ENCODE measurements around the gene GPR22. TPM values are rescaled to one million over a fixed set of nuclear protein-coding genes. Genes with fewer than 3 reads are reported as not detected.

The GPR22 gene
- total and polyA plus RNA-seq, 2 of the 4 experiments (the other 2 are of a cell fraction), result not detected

- Histone ChIP-seq H3K14ac (replicated peaks; ENCODE audit: low read depth, low read length) (no peak overlapping the region), H2AFZ (replicated peaks; ENCODE audit: low read length, poor library complexity) (no peak overlapping the region), H4K5ac (ENCODE audit: low read depth, low read length) (no peak overlapping the region), H3K4me3 (ENCODE audit: insufficient read depth, low read depth, low read length) (no peak overlapping the region), H4K8ac (ENCODE audit: low read depth in 2 of 2, low read length in 2 of 2) (no peak overlapping the region), H3K56ac (ENCODE audit: extremely low read depth, insufficient read depth, low read length) (no peak overlapping the region), H3K9me1 (ENCODE audit: insufficient read depth, low read length) (peaks cover 2% of the 10 kb centered on the region; the same call in 1 of the 2 replicates), H2AK9ac (replicated peaks; ENCODE audit: low read depth, low read length, poor library complexity) (no peak overlapping the region), H3K27me3 (ENCODE audit: control insufficient read depth, insufficient read depth, low read length) (no peaks in the 10 kb centered on the region), H2BK5ac (ENCODE audit: low read depth, low read length, poor library complexity, severe bottlenecking) (no peak overlapping the region), H3K23ac (ENCODE audit: low read depth, low read length) (no peak overlapping the region), H2AK5ac (ENCODE audit: low read depth, low read length) (no peak overlapping the region), H2BK20ac (ENCODE audit: low read depth, low read length) (no peak overlapping the region), H3K27ac (ENCODE audit: insufficient read depth, low read length) (no peak overlapping the region), H3K9me3 (ENCODE audit: control insufficient read depth, insufficient read depth, low read length) (peaks cover 2% of the 10 kb centered on the region; the same call in 1 of the 2 replicates), H3K36me3 (ENCODE audit: control insufficient read depth, insufficient read depth, low read length) (no peaks in the 10 kb centered on the region), H3K4me2 (ENCODE audit: low read depth, low read length) (no peak overlapping the region), H2BK120ac (ENCODE audit: low read depth, low read length) (no peak overlapping the region), H3K9ac (ENCODE audit: low read depth, low read length) (no peak overlapping the region), H3K79me1 (ENCODE audit: low read depth in 1 of 2, low read length in 2 of 2) (peaks cover 14 to 15% of the 10 kb centered on the region in 2 experiments), H2BK15ac (ENCODE audit: low read depth, low read length) (no peak overlapping the region), H3K4ac (ENCODE audit: low read depth, low read length) (no peak overlapping the region), H4K91ac (ENCODE audit: insufficient read depth, low read depth, low read length) (no peak overlapping the region), H3K4me1 (ENCODE audit: control insufficient read depth, insufficient read depth, low read length) (peaks cover 3% of the 10 kb centered on the region; the same call in 1 of the 2 replicates), H3K18ac (ENCODE audit: low read depth, low read length) (no peak overlapping the region), H4K20me1 (ENCODE audit: insufficient read depth, low read length) (0 out of 2 replicates have a peak, but pooled peaks cover 11% of the 10 kb centered on the region)
- DNase-seq, result peak; percentile 16
- CTCF ChIA-PET, result no interaction called here
- no peak for TF ChIP-seq RCOR1 (IDR thresholded peaks at IDR 0.05; ENCODE audit: insufficient replicate concordance, low read length)
- TF ChIP-seq MAZ (IDR thresholded peaks at IDR 0.05; ENCODE audit: borderline replicate concordance, low read depth, low read length), result no peak
- TF ChIP-seq CHD1 (IDR thresholded peaks at IDR 0.05; ENCODE audit: low read depth, low read length), result no peak
- no peak for TF ChIP-seq RAD21 (IDR thresholded peaks at IDR 0.05; ENCODE audit: low read length)
- no peak for TF ChIP-seq CEBPB (IDR thresholded peaks at IDR 0.05; ENCODE audit: low read depth, low read length)
- TF ChIP-seq FOS (IDR thresholded peaks at IDR 0.05; ENCODE audit: low read depth, low read length), result no peak
- no peak for TF ChIP-seq CTCF (conservative IDR thresholded peaks at IDR 0.05; ENCODE audit: low read depth, low read length)
- no peak for TF ChIP-seq RFX5 (IDR thresholded peaks at IDR 0.05; ENCODE audit: low read depth, low read length)
- TF ChIP-seq MAFK (IDR thresholded peaks at IDR 0.05; ENCODE audit: low read depth, low read length), result no peak
- TF ChIP-seq POLR2A (IDR thresholded peaks at IDR 0.05; ENCODE audit: low read depth, low read length), result no peak
- TF ChIP-seq MXI1 (IDR thresholded peaks at IDR 0.05; ENCODE audit: borderline replicate concordance, low read depth, low read length), result no peak
- no peak for TF ChIP-seq SMC3 (IDR thresholded peaks at IDR 0.05; ENCODE audit: low read depth, low read length)
- in situ Hi-C loops (cut with MboI; ENCODE audit: low sequenced_read_pairs) (no loop called here), dilution Hi-C loops (cut with HindIII; ENCODE audit: low sequenced_read_pairs, unreplicated experiment) (no loop called here), intact Hi-C loops (cut with micrococcal nuclease) (no loop called here)
- WGBS, 2 experiments (ENCODE audit: extremely low coverage in 2 of 2, insufficient read length in 1 of 2), result no CpG with 5 or more reads among the region's 2 CpGs
- BruUV-seq (replicated peaks), result no TSS peak
- POLR2A ChIA-PET (ENCODE audit: unreplicated experiment), result no interaction called here
- no peak for ATAC-seq (ENCODE audit: low read depth)
Measured at GRCh38 chr7:107505997-107506673, 36.3 kb downstream of the GPR22 start.

All from IMR-90 (cell line).